Measurements from ENCODE around the gene MMP1. TPM values are rescaled to one million over a fixed set of nuclear protein-coding genes. Genes with fewer than 3 reads are reported as not detected.

MMP1 gene
- total RNA-seq, result not detected in 2 replicates
- polyA plus RNA-seq, result 0.94 TPM in 1 of 2 replicates, not detected in the other

DNA sequence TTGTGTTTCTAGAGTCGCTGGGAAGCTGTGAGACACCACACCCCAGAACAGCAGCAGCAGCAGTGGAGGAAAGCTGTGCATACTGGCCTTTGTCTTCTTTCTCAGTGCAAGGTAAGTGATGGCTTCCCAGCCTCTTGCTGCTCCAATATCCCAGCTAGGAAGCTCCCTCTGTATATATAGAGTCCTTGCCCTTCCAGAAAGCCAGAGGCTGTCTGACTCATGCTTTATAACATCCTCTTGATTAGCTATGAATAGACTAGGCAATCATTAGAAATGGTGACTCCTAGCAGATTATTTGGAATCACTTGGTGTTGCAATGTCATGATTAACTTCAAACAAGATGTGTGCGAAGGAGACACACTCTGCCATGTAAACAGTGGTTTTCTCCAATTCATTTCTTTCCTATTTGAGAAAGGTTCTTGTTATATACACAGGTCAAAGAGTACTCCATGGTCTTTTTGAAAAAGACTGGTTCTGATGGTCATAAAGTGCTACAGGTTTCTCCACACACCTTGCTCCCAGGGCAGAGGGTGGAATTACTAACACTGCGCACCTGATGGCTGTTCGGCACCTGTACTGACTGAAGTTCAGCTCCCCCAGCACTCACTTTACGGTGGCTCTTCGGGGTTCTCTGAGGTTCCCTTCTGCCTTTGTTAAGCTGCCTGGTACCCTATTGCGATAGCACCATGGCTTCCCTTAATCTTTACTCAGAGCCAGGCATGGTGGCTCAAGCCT lies at the start of gene MMP1:
Gene MMP1, minus strand, starts transcription at position 149 of the 735 bp plus-strand sequence. Its CDS starts 68 bp downstream, at position 81.
- Histone ChIP-seq H3K27ac (no peak within 1 kb of the TSS), H3K27me3 (no peaks in the 10 kb centered on the region), H3K4me1 (ENCODE audit: low read depth) (peaks cover 6% of the 10 kb centered on the region), H3K4me3 (no peak within 1 kb of the TSS), H3K36me3 (no peaks in the 10 kb centered on the region), H3K9me3 (ENCODE audit: low read depth) (no peaks in the 10 kb centered on the region)
- TF ChIP-seq, protein P1, sequence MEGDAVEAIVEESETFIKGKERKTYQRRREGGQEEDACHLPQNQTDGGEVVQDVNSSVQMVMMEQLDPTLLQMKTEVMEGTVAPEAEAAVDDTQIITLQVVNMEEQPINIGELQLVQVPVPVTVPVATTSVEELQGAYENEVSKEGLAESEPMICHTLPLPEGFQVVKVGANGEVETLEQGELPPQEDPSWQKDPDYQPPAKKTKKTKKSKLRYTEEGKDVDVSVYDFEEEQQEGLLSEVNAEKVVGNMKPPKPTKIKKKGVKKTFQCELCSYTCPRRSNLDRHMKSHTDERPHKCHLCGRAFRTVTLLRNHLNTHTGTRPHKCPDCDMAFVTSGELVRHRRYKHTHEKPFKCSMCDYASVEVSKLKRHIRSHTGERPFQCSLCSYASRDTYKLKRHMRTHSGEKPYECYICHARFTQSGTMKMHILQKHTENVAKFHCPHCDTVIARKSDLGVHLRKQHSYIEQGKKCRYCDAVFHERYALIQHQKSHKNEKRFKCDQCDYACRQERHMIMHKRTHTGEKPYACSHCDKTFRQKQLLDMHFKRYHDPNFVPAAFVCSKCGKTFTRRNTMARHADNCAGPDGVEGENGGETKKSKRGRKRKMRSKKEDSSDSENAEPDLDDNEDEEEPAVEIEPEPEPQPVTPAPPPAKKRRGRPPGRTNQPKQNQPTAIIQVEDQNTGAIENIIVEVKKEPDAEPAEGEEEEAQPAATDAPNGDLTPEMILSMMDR (IDR thresholded peaks at IDR 0.05; ENCODE audit: low read depth, low read length), result no peak
- peak in 1 of 2 donors; percentile 28 for DNase-seq (ENCODE audit: low read depth in 1 of 2, low spot score in 1 of 2)

DNA sequence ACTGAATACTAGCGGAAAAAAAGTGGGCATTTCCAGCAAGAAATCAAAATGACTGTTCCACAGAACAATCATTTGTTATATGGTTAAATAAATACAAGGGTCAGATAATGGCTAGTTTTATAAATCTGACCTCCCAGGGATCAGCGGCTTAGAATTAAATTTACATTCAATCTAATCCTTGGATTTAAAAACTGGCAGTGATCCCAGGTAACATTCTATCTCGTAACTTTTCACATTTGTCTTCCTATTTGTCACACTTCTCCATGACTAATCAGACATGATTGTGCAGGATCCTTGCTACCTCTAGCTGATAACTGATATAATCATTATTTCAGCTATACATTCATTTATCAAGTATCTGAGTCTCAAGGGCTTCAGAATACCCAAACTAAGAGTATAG lies 48.3 kb upstream of the MMP1 start:
- TF ChIP-seq, protein P1 (IDR thresholded peaks at IDR 0.05; ENCODE audit: low read depth, low read length), result no peak
- no peak overlapping the region for H3K27ac ChIP-seq
- H3K4me3 ChIP-seq, result no peak overlapping the region
- no peaks in the 10 kb centered on the region for H3K9me3 ChIP-seq (ENCODE audit: low read depth)
- no peak for DNase-seq (ENCODE audit: low read depth in 1 of 2, low spot score in 1 of 2)
- H3K4me1 ChIP-seq (ENCODE audit: low read depth), result no peaks in the 10 kb centered on the region
- no peaks in the 10 kb centered on the region for H3K27me3 ChIP-seq
- no peaks in the 10 kb centered on the region for H3K36me3 ChIP-seq

DNA sequence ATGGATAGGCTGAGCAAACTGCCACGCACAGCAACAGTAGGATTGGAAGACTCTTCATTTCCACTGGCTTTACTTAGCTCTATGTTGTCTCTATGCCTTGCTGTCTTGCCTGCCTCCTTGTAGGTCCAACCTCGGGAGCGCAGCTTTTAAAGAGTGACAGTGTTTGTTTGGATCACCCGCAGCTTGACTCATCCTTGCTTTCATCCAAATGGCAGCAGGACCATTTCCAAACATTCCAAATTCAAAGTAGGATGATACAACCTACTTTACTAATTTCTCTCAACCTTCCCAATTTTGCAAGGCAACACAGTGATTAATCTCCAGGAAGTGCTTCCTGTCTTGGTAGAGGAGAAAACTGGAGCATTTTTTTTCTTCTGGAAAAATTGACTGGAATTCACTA lies 45.5 kb upstream of the MMP1 start, which contains the start of gene MMP3:
Gene MMP3, minus strand, starts transcription at position 121 of the 400 bp plus-strand sequence. Its CDS starts 63 bp downstream, at position 58.
- Histone ChIP-seq H3K36me3 (no peaks in the 10 kb centered on the region), H3K4me1 (ENCODE audit: low read depth) (no peaks in the 10 kb centered on the region), H3K27me3 (no peaks in the 10 kb centered on the region), H3K9me3 (ENCODE audit: low read depth) (no peaks in the 10 kb centered on the region), H3K4me3 (no peak within 1 kb of the TSS), H3K27ac (no peak within 1 kb of the TSS)
- TF ChIP-seq, protein P1 (IDR thresholded peaks at IDR 0.05; ENCODE audit: low read depth, low read length), result no peak
- DNase-seq (ENCODE audit: low read depth in 1 of 2, low spot score in 1 of 2), result no peak

DNA sequence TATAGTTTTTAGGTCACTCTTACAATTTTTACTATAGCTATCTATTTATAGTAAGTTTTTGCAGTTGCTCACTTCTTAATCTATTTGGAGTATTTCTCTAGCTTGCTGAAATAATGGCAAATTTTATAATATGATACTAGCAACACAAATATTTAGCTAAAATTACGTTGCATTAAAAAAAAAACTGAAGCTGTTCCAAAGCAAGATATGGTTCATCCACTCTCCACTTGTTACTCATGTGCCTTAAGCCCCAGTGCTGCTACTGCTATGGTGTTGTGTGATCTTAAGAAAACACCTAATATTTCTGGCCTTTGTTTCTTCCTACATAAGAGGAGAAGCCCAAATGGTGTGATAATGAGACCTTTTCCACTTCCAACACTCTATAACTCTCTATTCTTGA lies 45.0 kb upstream of the MMP1 start:
- Histone ChIP-seq H3K9me3 (ENCODE audit: low read depth) (no peaks in the 10 kb centered on the region), H3K4me1 (ENCODE audit: low read depth) (no peaks in the 10 kb centered on the region), H3K27me3 (no peaks in the 10 kb centered on the region), H3K4me3 (no peak overlapping the region), H3K27ac (no peak overlapping the region), H3K36me3 (no peaks in the 10 kb centered on the region)
- no peak for DNase-seq (ENCODE audit: low read depth in 1 of 2, low spot score in 1 of 2)
- TF ChIP-seq, protein P1 (IDR thresholded peaks at IDR 0.05; ENCODE audit: low read depth, low read length), result no peak

DNA sequence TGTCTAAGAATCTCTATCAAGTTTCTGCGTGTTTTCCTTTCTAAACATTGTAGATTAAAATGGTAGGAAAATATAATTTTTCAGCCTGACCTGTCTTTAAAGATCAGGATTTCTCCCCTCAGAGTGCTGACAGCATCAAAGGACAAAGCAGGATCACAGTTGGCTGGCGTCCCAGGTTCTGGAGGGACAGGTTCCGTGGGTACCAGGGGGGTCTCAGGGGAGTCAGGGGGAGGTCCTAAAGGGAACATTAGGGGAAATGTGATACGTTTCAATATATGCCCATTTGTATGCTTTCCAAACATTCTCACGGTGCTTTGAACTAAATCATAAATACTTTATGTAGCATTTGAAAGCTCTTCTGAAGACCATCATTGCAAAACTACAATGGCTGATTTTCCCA lies 42.1 kb upstream of the MMP1 start:
- Histone ChIP-seq H3K4me3 (no peak overlapping the region), H3K27me3 (no peaks in the 10 kb centered on the region), H3K36me3 (no peaks in the 10 kb centered on the region), H3K27ac (no peak overlapping the region), H3K9me3 (ENCODE audit: low read depth) (no peaks in the 10 kb centered on the region), H3K4me1 (ENCODE audit: low read depth) (no peaks in the 10 kb centered on the region)
- TF ChIP-seq, protein P1 (IDR thresholded peaks at IDR 0.05; ENCODE audit: low read depth, low read length), result no peak
- no peak for DNase-seq (ENCODE audit: low read depth in 1 of 2, low spot score in 1 of 2)
